H1 (cell line): Measurements from ENCODE around the gene MIEF2. TPM values are rescaled to one million over a fixed set of nuclear protein-coding genes. Genes with fewer than 3 reads are reported as not detected.

Experiments
- CTCF ChIA-PET: fragments of 300-600 bp; sonication (Branson Sonifier 250); formaldehyde crosslinking; loops from one replicate; lab custom pipeline; 2021; ENCODE audit not compliant: partially characterized antibody; lab: Charles Lee
- POLR2A ChIA-PET: fragments of 300-600 bp; sonication (Branson Sonifier 250); formaldehyde crosslinking; loops from one replicate; lab custom pipeline; 2021; ENCODE audit warnings: inconsistent platforms; ENCODE audit not compliant: partially characterized antibody; lab: Charles Lee
- DNase-seq, 2 experiments: peaks; one replicate each; pipeline versions ENCODE4 v3.0.0 to v3.0.0-alpha.2; 2010 to 2022; ENCODE audit warnings: low spot score in 2 of 2, low read depth in 1 of 2, mixed read lengths in 1 of 2
- FAIRE-seq: peaks from 2 replicates; lab custom pipeline; 2011; peaks lifted over from hg19 to GRCh38; lab: Jason Lieb, UNC
- H2AFZ ChIP-seq: 2 replicates; pipeline ENCODE4 v1.8.1; 2012; ENCODE audit warnings: low read length, inconsistent platforms
- H2AK5ac ChIP-seq: 2 replicates; pipeline ENCODE4 v1.6.1; 2013; ENCODE audit warnings: low read depth, low read length
- H2BK120ac ChIP-seq: replicated peaks from 2 replicates; pipeline ENCODE3; 2013; ENCODE audit warnings: low read depth, low read length, inconsistent platforms
- H2BK12ac ChIP-seq: 2 replicates; pipeline ENCODE4 v1.6.1; 2013; ENCODE audit warnings: low read depth, low read length
- H2BK15ac ChIP-seq: 2 replicates; pipeline ENCODE4 v1.6.1; 2013; ENCODE audit warnings: low read length
- H2BK20ac ChIP-seq: 2 replicates; pipeline ENCODE4 v1.6.1; 2013; ENCODE audit warnings: low read length
- H2BK5ac ChIP-seq: 2 replicates; pipeline ENCODE4 v1.6.1; 2013; ENCODE audit warnings: low read depth, low read length
- H3K14ac ChIP-seq: 2 replicates; pipeline ENCODE4 v1.6.1; 2013; ENCODE audit warnings: inconsistent platforms; ENCODE audit not compliant: insufficient read length
- H3K18ac ChIP-seq: 2 replicates; pipeline ENCODE4 v1.6.1; 2013; ENCODE audit warnings: low read length; ENCODE audit errors: extremely low read depth
- H3K23ac ChIP-seq: 2 replicates; pipeline ENCODE4 v1.6.1; 2013; ENCODE audit warnings: inconsistent platforms; ENCODE audit not compliant: insufficient read length
- H3K23me2 ChIP-seq: 2 replicates; pipeline ENCODE4 v1.6.1; 2013; ENCODE audit warnings: low read depth, low read length
- H3K27ac ChIP-seq: 2 replicates; pipeline ENCODE4 v1.6.1; 2011; ENCODE audit warnings: low read depth, low read length, inconsistent platforms
- H3K27me3 ChIP-seq, 4 experiments: replicated peaks in 1 of 4; 1 replicate in 1 of 4; 2 replicates in 3 of 4; pipeline versions ENCODE4 v1.6.1 to v1.8.1; 2011 to 2013; ENCODE audit warnings: low read length in 3 of 4, mild to moderate bottlenecking in 3 of 4, inconsistent platforms in 2 of 4, mixed read lengths in 2 of 4, moderate library complexity in 1 of 4; ENCODE audit not compliant: control insufficient read depth in 3 of 4, insufficient read depth in 3 of 4; ENCODE audit errors: extremely low read depth in 1 of 4
- H3K36me3 ChIP-seq, 4 experiments: 2 replicates each; pipeline versions ENCODE4 v1.6.1 to v1.8.1; 2011 to 2013; ENCODE audit warnings: mild to moderate bottlenecking in 4 of 4, low read length in 3 of 4, moderate library complexity in 2 of 4, control low read depth in 1 of 4, inconsistent platforms in 1 of 4; ENCODE audit not compliant: insufficient read depth in 4 of 4, control insufficient read depth in 2 of 4
- H3K4ac ChIP-seq: replicated peaks from 2 replicates; pipeline ENCODE3; 2013; ENCODE audit warnings: low read length, low read depth, mixed read lengths, inconsistent platforms; ENCODE audit not compliant: insufficient read length
- H3K4me1 ChIP-seq, 4 experiments: replicated peaks in 1 of 4; 1 replicate in 1 of 4; 2 replicates in 3 of 4; pipeline versions ENCODE4 v1.6.1 to v1.8.1; 2011 to 2013; ENCODE audit warnings: low read length in 3 of 4, inconsistent platforms in 2 of 4, mixed read lengths in 1 of 4; ENCODE audit not compliant: insufficient read depth in 4 of 4, control insufficient read depth in 3 of 4
- H3K4me2 ChIP-seq, 2 experiments: 2 replicates each; pipeline versions ENCODE4 v1.6.1 to v1.8.1; 2011 to 2013; ENCODE audit warnings: low read depth in 2 of 2, low read length in 2 of 2, control low read depth in 1 of 2, inconsistent platforms in 1 of 2, mild to moderate bottlenecking in 1 of 2; ENCODE audit not compliant: insufficient read depth in 1 of 2
- H3K4me3 ChIP-seq, 4 experiments: fragments of 200-600, 300-600 bp in 1 of 4; sonication (generic), shearing (Covaris generic), sonication (Bioruptor Twin) in 1 of 4; 2 replicates each; pipeline versions ENCODE4 v1.5.1 to v1.8.1; 2011 to 2016; ENCODE audit warnings: low read length in 4 of 4, low read depth in 3 of 4, control low read depth in 2 of 4, inconsistent platforms in 2 of 4, mild to moderate bottlenecking in 2 of 4, mixed read lengths in 1 of 4, moderate library complexity in 1 of 4; ENCODE audit not compliant: insufficient read depth in 2 of 4; ENCODE audit errors: extremely low read depth in 1 of 4
- H3K56ac ChIP-seq: replicated peaks from 2 replicates; pipeline ENCODE3; 2013; ENCODE audit warnings: low read depth, mild to moderate bottlenecking, mixed read lengths, low read length, inconsistent platforms; ENCODE audit not compliant: insufficient read length
- H3K79me1 ChIP-seq: 2 replicates; pipeline ENCODE4 v1.6.1; 2013; ENCODE audit warnings: low read depth, low read length, control low read depth
- H3K79me2 ChIP-seq, 2 experiments: 2 replicates each; pipeline versions ENCODE4 v1.6.1 to v1.8.1; 2012 to 2013; ENCODE audit warnings: low read length in 2 of 2, mild to moderate bottlenecking in 2 of 2, inconsistent platforms in 1 of 2; ENCODE audit not compliant: insufficient read depth in 2 of 2, control insufficient read depth in 1 of 2
- H3K9ac ChIP-seq, 4 experiments: replicated peaks in 1 of 4; 1 replicate in 1 of 4; 2 replicates in 3 of 4; pipeline versions ENCODE4 v1.6.1 to v1.8.1; 2011 to 2013; ENCODE audit warnings: low read depth in 3 of 4, low read length in 3 of 4, control low read depth in 2 of 4, mild to moderate bottlenecking in 2 of 4, moderate library complexity in 2 of 4, inconsistent platforms in 1 of 4; ENCODE audit errors: extremely low read depth in 1 of 4
- H3K9me3 ChIP-seq, 2 experiments: 2 replicates each; pipeline versions ENCODE4 v1.6.1 to v1.8.1; 2012 to 2013; ENCODE audit warnings: mild to moderate bottlenecking in 2 of 2, moderate library complexity in 2 of 2, control low read depth in 1 of 2, inconsistent platforms in 1 of 2, low read depth in 1 of 2, low read length in 1 of 2, mixed read lengths in 1 of 2; ENCODE audit not compliant: insufficient read depth in 2 of 2
- H4K20me1 ChIP-seq, 2 experiments: replicated peaks in 1 of 2; 2 replicates each; pipeline versions ENCODE3 to v1.8.1; 2011 to 2013; ENCODE audit warnings: inconsistent platforms in 2 of 2, low read length in 2 of 2, mild to moderate bottlenecking in 1 of 2; ENCODE audit not compliant: insufficient read depth in 2 of 2, control insufficient read depth in 1 of 2
- H4K5ac ChIP-seq: 2 replicates; pipeline ENCODE4 v1.6.1; 2013; ENCODE audit warnings: low read length, low read depth, mixed read lengths, inconsistent platforms; ENCODE audit not compliant: insufficient read length
- H4K8ac ChIP-seq: 2 replicates; pipeline ENCODE4 v1.8.0; 2013; ENCODE audit warnings: mild to moderate bottlenecking, moderate library complexity, low read length, inconsistent platforms; ENCODE audit not compliant: insufficient read depth; ENCODE audit errors: extremely low read depth
- H4K91ac ChIP-seq: replicated peaks from 2 replicates; pipeline ENCODE3; 2013; ENCODE audit warnings: low read length, mixed read lengths, inconsistent platforms; ENCODE audit not compliant: insufficient read length
- CHD2 ChIP-seq: IDR thresholded peaks from 2 replicates; pipeline ENCODE4 v1.6.1; 2012; ENCODE audit warnings: low read length, improper control_type of control experiment
- CREB1 ChIP-seq: IDR thresholded peaks from 2 replicates; pipeline ENCODE4 v1.6.1; 2012; ENCODE audit warnings: inconsistent platforms
- JUN ChIP-seq: IDR thresholded peaks from 2 replicates; pipeline ENCODE4 v1.6.1; 2011; ENCODE audit warnings: low read depth, mild to moderate bottlenecking, improper control_type of control experiment, low read length
- NRF1 ChIP-seq: IDR thresholded peaks from 2 replicates; pipeline ENCODE4 v1.6.1; 2011; ENCODE audit warnings: mild to moderate bottlenecking, low read depth, low read length, improper control_type of control experiment
- PHF8 ChIP-seq: fragments of 200-600 bp; sonication (generic); conservative IDR thresholded peaks from 2 replicates; pipeline ENCODE4 v1.7.1; 2012; ENCODE audit warnings: low read depth, mild to moderate bottlenecking, inconsistent platforms, low read length, moderate library complexity
- RBBP5 ChIP-seq: IDR thresholded peaks from 2 replicates; pipeline ENCODE4 v1.7.1; 2012; ENCODE audit warnings: low read depth, mild to moderate bottlenecking, inconsistent platforms, low read length, moderate library complexity, borderline replicate concordance
- RNF2 ChIP-seq: fragments of 200-900, 300-1000 bp; sonication (generic); IDR thresholded peaks from 2 replicates; pipeline ENCODE4 v1.7.1; 2016; ENCODE audit warnings: borderline replicate concordance, low read depth, mild to moderate bottlenecking, antibody characterized with exemption, low read length; ENCODE audit not compliant: poor library complexity, severe bottlenecking; ENCODE audit errors: missing control alignments
- SAP30 ChIP-seq: fragments of 300-600 bp; sonication (generic); IDR thresholded peaks from 2 replicates; pipeline ENCODE4 v1.7.1; 2012; ENCODE audit warnings: low read length, moderate library complexity, mild to moderate bottlenecking, inconsistent platforms; ENCODE audit not compliant: insufficient read depth, insufficient replicate concordance
- SP4 ChIP-seq: IDR thresholded peaks from 2 replicates; pipeline ENCODE4 v1.6.1; 2012; ENCODE audit warnings: low read length, inconsistent platforms
- WGBS, 2 experiments: shearing (Covaris generic) in 1 of 2; methylation state at CpG; one replicate each; pipeline versions ENCODE4 v1.1.6 to v1.1.7; 2013 to 2015; ENCODE audit warnings: low lambda C conversion rate in 2 of 2, mixed read lengths in 2 of 2, inconsistent platforms in 1 of 2, low coverage in 1 of 2, missing lambda C conversion rate in 1 of 2; ENCODE audit not compliant: insufficient replicate concordance in 2 of 2, insufficient coverage in 1 of 2, insufficient read length in 1 of 2; ENCODE audit errors: extremely low coverage in 1 of 2, missing lambda C conversion rate in 1 of 2; 5-methylcytosine and 5-hydroxymethylcytosine counted together
- polyA plus RNA-seq, 7 experiments: library from polyadenylated mRNA; depleted of rRNA in 3 of 7; stranded (reverse) in 5 of 7; unstranded in 2 of 7; fragments of >200 nt in 5 of 7; fragments of 200-250 nt in 2 of 7; gene quantifications; 1 replicate in 5 of 7; 2 replicates in 1 of 7; 4 replicates in 1 of 7; pipeline versions ENCODE4 v1.2.1 to v1.2.3, GENCODE V29; 2011 to 2013; ENCODE audit warnings: missing spikeins in 2 of 7, mixed read lengths in 2 of 7
- total RNA-seq: library from RNA; stranded (reverse); fragmentation: NEBNext Ultra II Directional; extraction: Animal tissue kit (Norgen Biotek cat#: 25700); gene quantifications from 2 replicates; pipeline ENCODE4 v1.2.1, GENCODE V29; 2021
- TF ChIP-seq, protein P1 (sequence below): IDR thresholded peaks from 2 replicates; pipeline ENCODE4 v1.6.1; 2012; ENCODE audit warnings: inconsistent platforms

MIEF2 gene
- total and polyA plus RNA-seq, 2 of the 8 experiments (the other 6 are each of a cell fraction or from before 2014, with no cell fraction given) = 9.9 to 24.9 TPM

DNA sequence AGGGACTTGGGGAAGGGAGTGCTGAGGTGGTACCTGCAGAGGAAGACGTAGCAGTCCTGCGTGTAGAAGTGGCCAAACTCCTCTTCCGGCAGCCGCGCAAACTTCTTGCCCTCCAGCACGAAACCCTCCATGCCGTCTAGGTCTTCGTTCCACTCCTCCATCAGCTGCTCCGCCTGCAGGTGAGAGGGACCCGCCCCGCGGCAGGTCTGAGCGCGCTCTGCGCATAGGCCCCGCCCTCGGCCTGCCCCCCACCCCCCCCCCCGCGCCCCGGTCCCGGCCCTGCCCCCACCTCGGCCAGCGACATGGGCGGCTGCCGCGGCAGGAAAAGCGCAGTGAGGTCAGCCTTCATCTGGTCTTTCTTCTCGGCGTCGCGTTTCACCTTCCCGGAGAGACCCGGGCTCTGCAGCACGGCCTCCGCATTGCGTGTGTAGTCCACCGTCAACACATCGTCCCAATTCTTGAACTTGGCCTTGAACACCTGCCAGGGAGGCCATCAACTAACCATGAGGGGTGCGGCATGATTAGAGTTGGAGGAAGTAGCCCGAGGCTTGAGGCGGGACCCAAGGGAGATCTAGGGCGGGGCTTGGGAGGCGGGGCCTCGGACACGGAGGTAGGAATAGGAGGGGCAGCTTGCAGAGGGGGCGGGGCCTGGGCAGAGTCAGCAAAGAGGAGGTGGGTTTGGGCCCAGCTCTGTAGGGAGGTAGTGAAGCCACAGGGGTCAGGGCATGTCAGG is 13.4 kb upstream of the MIEF2 start:
- peak overlapping the region; percentile 82; the same call in 1 of the 2 replicates for H2BK12ac ChIP-seq
- H3K79me1 ChIP-seq = no peaks in the 10 kb centered on the region; the same call in 1 of the 2 replicates
- H3K9ac ChIP-seq = peak overlapping the region; percentile 46 to 82 (median 66)
- no peak overlapping the region; the same call in 1 of the 2 replicates for H2AK5ac ChIP-seq
- H3K4me1 ChIP-seq = peaks cover 0 to 16% (median 9%) of the 10 kb centered on the region in 4 experiments; a peak in 6 of 7 replicates
- H3K56ac ChIP-seq = peak overlapping the region; percentile 78
- no peak overlapping the region for H3K14ac ChIP-seq
- H2AFZ ChIP-seq = peak overlapping the region; percentile 99
- no peak overlapping the region for H2BK20ac ChIP-seq
- H4K5ac ChIP-seq = peak overlapping the region; percentile 97
- peak; percentile 85 for FAIRE-seq
- H2BK120ac ChIP-seq = no peak overlapping the region
- H3K4ac ChIP-seq = peak overlapping the region; percentile 83
- peak; percentile 83 to 98 for DNase-seq
- H3K23ac ChIP-seq = no peak overlapping the region
- H2BK15ac ChIP-seq = peak overlapping the region; percentile 73; the same call in 1 of the 2 replicates
- H3K18ac ChIP-seq = peak overlapping the region; percentile 93
- H3K23me2 ChIP-seq = peaks cover 5% of the 10 kb centered on the region
- peaks cover 10 to 16% of the 10 kb centered on the region in 2 experiments for H4K20me1 ChIP-seq
- H3K4me2 ChIP-seq = peak overlapping the region; percentile 93 to 98
- peak overlapping the region; percentile 97; the same call in 1 of the 2 replicates for H4K8ac ChIP-seq
- H2BK5ac ChIP-seq = peak overlapping the region; percentile 94
- 3% methylated on average over 14 of the region's 46 CpGs; no CpG with 5 or more reads in 1 of the 2 experiments for WGBS, 2 experiments
- H3K4me3 ChIP-seq = peak overlapping the region; percentile 43 to 64 (median 63); a peak in 7 of 8 replicates
- H4K91ac ChIP-seq = peak overlapping the region; percentile 79
- CTCF ChIA-PET = interaction anchor here (0.6 to 4.0 kb wide), 21 partner anchors 10 to 774 kb away, joined by 3 to 30 read pairs (median 4); partner anchors contain the start of genes MIEF2, SMCR8 and TOP3A
- POLR2A ChIA-PET = interaction anchor here (0.7 to 13.9 kb wide), 24 partner anchors 9 to 89 kb away, joined by 3 to 171 read pairs (median 4); partner anchors contain the start of genes ALKBH5, FLII, LLGL1 and MIEF2
- peak overlapping the region; percentile 84; the same call in 1 of the 2 replicates for H3K27ac ChIP-seq
- H3K79me2 ChIP-seq = no peaks in the 10 kb centered on the region
- H3K36me3 ChIP-seq = peaks cover 30 to 57% (median 52%) of the 10 kb centered on the region in 4 experiments
- H3K9me3 ChIP-seq = no peaks in the 10 kb centered on the region
- no peaks in the 10 kb centered on the region for H3K27me3 ChIP-seq
- peak; percentile 66 for TF ChIP-seq PHF8
- TF ChIP-seq CREB1 = no peak
- TF ChIP-seq SP4 = no peak
- TF ChIP-seq SAP30 = peak; percentile 22
- TF ChIP-seq RBBP5 = peak; percentile 93; the same call in 1 of the 2 replicates
- TF ChIP-seq NRF1 = no peak
- TF ChIP-seq RNF2 = no peak
- TF ChIP-seq, protein P1, sequence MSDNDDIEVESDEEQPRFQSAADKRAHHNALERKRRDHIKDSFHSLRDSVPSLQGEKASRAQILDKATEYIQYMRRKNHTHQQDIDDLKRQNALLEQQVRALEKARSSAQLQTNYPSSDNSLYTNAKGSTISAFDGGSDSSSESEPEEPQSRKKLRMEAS = peak; percentile 41; the same call in 1 of the 2 replicates
- TF ChIP-seq JUN = no peak
- TF ChIP-seq CHD2 = no peak
